ENCODE measurements around the gene IL25. TPM values are rescaled to one million over a fixed set of nuclear protein-coding genes. Genes with fewer than 3 reads are reported as not detected.

Gene IL25
- total and polyA plus RNA-seq, 2 of the 8 experiments (the other 6 are each of a cell fraction or from before 2014, with no cell fraction given), result not detected

- Histone ChIP-seq H3K56ac (replicated peaks; ENCODE audit: insufficient read length, low read depth, low read length) (no peak overlapping the region), H3K23ac (ENCODE audit: insufficient read length) (no peak overlapping the region), H2AK5ac (ENCODE audit: low read depth, low read length) (no peak overlapping the region), H3K9ac (replicated peaks in 1 of 4; ENCODE audit: extremely low read depth in 1 of 4, low read depth in 3 of 4, low read length in 3 of 4) (no peak overlapping the region), H4K5ac (ENCODE audit: insufficient read length, low read depth, low read length) (no peak overlapping the region), H3K27ac (ENCODE audit: low read depth, low read length) (no peak overlapping the region), H2BK5ac (ENCODE audit: low read depth, low read length) (no peak overlapping the region), H4K8ac (ENCODE audit: extremely low read depth, insufficient read depth, low read length) (no peak overlapping the region), H3K27me3 (replicated peaks in 1 of 4; ENCODE audit: control insufficient read depth in 3 of 4, extremely low read depth in 1 of 4, insufficient read depth in 3 of 4, low read length in 3 of 4) (peaks cover 0 to 7% (median 5%) of the 10 kb centered on the region in 4 experiments; a peak in 6 of 7 replicates), H3K4me3 (ENCODE audit: extremely low read depth in 1 of 4, insufficient read depth in 2 of 4, low read depth in 3 of 4, low read length in 4 of 4) (no peak overlapping the region), H3K14ac (ENCODE audit: insufficient read length) (no peak overlapping the region), H3K4ac (replicated peaks; ENCODE audit: insufficient read length, low read depth, low read length) (no peak overlapping the region), H4K91ac (replicated peaks; ENCODE audit: insufficient read length, low read length) (no peak overlapping the region), H3K4me1 (replicated peaks in 1 of 4; ENCODE audit: control insufficient read depth in 3 of 4, insufficient read depth in 4 of 4, low read length in 3 of 4) (peaks cover 0 to 2% (median under 1%) of the 10 kb centered on the region in 4 experiments; a peak in 3 of 7 replicates), H4K20me1 (replicated peaks in 1 of 2; ENCODE audit: control insufficient read depth in 1 of 2, insufficient read depth in 2 of 2, low read length in 2 of 2) (no peaks in the 10 kb centered on the region), H3K36me3 (ENCODE audit: control insufficient read depth in 2 of 4, insufficient read depth in 4 of 4, low read length in 3 of 4) (no peaks in the 10 kb centered on the region), H2BK20ac (ENCODE audit: low read length) (no peak overlapping the region), H2AFZ (ENCODE audit: low read length) (no peak overlapping the region), H3K18ac (ENCODE audit: extremely low read depth, low read length) (no peak overlapping the region), H2BK12ac (ENCODE audit: low read depth, low read length) (no peak overlapping the region), H3K23me2 (ENCODE audit: low read depth, low read length) (no peaks in the 10 kb centered on the region; the same call in 1 of the 2 replicates), H3K79me2 (ENCODE audit: control insufficient read depth in 1 of 2, insufficient read depth in 2 of 2, low read length in 2 of 2) (no peaks in the 10 kb centered on the region), H2BK15ac (ENCODE audit: low read length) (no peak overlapping the region), H3K79me1 (ENCODE audit: low read depth, low read length) (no peaks in the 10 kb centered on the region), H3K9me3 (ENCODE audit: insufficient read depth in 2 of 2, low read depth in 1 of 2, low read length in 1 of 2) (no peaks in the 10 kb centered on the region), H2BK120ac (replicated peaks; ENCODE audit: low read depth, low read length) (no peak overlapping the region), H3K4me2 (ENCODE audit: insufficient read depth in 1 of 2, low read depth in 2 of 2, low read length in 2 of 2) (no peak overlapping the region)
- no peak for DNase-seq (ENCODE audit: low read depth in 1 of 2, low spot score in 2 of 2)
- ChIA-PET POLR2A (ENCODE audit: partially characterized antibody) (interaction anchor here (1.0 to 1.4 kb wide), 4 partner anchors 9 to 59 kb away, joined by 3 to 4 read pairs (median 3); partner anchors contain the start of gene IL25), CTCF (ENCODE audit: partially characterized antibody) (interaction anchor here (0.6 to 15.0 kb wide), 11 partner anchors 12 to 185 kb away, joined by 3 to 333 read pairs (median 4); partner anchors contain the start of genes AP1G2, EFS and SLC22A17)
- WGBS, 2 experiments (ENCODE audit: extremely low coverage in 1 of 2, insufficient coverage in 1 of 2, insufficient read length in 1 of 2, insufficient replicate concordance in 2 of 2, low coverage in 1 of 2, low lambda C conversion rate in 2 of 2, missing lambda C conversion rate in 1 of 2), result 86% methylated on average over 10 of the region's 10 CpGs; no CpG with 5 or more reads in 1 of the 2 experiments
- no peak for FAIRE-seq
- no peak for TF ChIP-seq EZH2 (IDR thresholded peaks at IDR 0.05; ENCODE audit: low read depth, low read length, severe bottlenecking)
- no peak for TF ChIP-seq TCF12 (IDR thresholded peaks at IDR 0.05; ENCODE audit: low read depth, low read length)
- no peak for TF ChIP-seq CREB1 (IDR thresholded peaks at IDR 0.05)
- TF ChIP-seq SP4 (IDR thresholded peaks at IDR 0.05; ENCODE audit: low read length), result no peak
- TF ChIP-seq EGR1 (IDR thresholded peaks at IDR 0.05; ENCODE audit: borderline replicate concordance, low read depth, low read length), result no peak
- no peak for TF ChIP-seq PHF8 (conservative IDR thresholded peaks at IDR 0.05; ENCODE audit: low read depth, low read length)
- TF ChIP-seq TBP (IDR thresholded peaks at IDR 0.05; ENCODE audit: low read depth, low read length), result no peak
- no peak for TF ChIP-seq SIX5 (IDR thresholded peaks at IDR 0.05; ENCODE audit: low read depth, low read length)
- no peak for TF ChIP-seq CBX8 (IDR thresholded peaks at IDR 0.05; ENCODE audit: borderline replicate concordance, low read depth, low read length)
- no peak for TF ChIP-seq BCL11A (IDR thresholded peaks at IDR 0.05; ENCODE audit: low read depth in 2 of 2, low read length in 2 of 2)
- no peak for TF ChIP-seq RFX5 (IDR thresholded peaks at IDR 0.05; ENCODE audit: borderline replicate concordance, low read depth, low read length)
Observed at GRCh38 chr14:23382731-23383440, 10.3 kb downstream of the IL25 start.

All from H1 (cell line).